Measurements from ENCODE around the gene ARHGEF26.
A peak's percentile ranks its signal among the peaks of the same experiment; 100 is the strongest.

The ARHGEF26 gene

DNA sequence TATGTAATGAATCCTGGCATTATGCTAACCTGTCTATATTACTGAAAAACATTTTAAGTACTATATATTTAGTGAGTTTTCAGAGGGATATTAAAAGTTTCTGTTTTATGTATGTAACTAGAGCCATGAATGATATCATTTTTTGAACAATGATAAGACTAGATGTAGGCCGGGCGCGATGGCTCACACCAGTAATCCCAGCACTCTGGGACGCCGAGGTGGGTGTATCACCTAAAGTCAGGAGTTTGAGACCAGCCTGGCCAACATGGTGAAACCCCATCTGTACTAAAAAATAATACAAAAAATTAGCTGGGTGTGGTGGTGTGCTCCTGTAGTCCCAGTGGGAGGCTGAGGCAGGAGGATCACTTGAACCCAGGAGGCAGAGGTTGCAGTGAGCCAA, 169.0 kb downstream of the ARHGEF26 start:
- DNase-seq (ENCODE audit: low spot score) (no peak), ATAC-seq (ENCODE audit: low read depth) (no peak)
- peaks cover 88% of the 10 kb centered on the region for H3K36me3 ChIP-seq (ENCODE audit: low read depth)
- H3K9me3 ChIP-seq (ENCODE audit: severe bottlenecking), result no peaks in the 10 kb centered on the region
- no peaks in the 10 kb centered on the region for H3K4me1 ChIP-seq (ENCODE audit: insufficient read depth, poor library complexity, severe bottlenecking)
- TF ChIP-seq, protein P1, sequence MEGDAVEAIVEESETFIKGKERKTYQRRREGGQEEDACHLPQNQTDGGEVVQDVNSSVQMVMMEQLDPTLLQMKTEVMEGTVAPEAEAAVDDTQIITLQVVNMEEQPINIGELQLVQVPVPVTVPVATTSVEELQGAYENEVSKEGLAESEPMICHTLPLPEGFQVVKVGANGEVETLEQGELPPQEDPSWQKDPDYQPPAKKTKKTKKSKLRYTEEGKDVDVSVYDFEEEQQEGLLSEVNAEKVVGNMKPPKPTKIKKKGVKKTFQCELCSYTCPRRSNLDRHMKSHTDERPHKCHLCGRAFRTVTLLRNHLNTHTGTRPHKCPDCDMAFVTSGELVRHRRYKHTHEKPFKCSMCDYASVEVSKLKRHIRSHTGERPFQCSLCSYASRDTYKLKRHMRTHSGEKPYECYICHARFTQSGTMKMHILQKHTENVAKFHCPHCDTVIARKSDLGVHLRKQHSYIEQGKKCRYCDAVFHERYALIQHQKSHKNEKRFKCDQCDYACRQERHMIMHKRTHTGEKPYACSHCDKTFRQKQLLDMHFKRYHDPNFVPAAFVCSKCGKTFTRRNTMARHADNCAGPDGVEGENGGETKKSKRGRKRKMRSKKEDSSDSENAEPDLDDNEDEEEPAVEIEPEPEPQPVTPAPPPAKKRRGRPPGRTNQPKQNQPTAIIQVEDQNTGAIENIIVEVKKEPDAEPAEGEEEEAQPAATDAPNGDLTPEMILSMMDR (IDR thresholded peaks at IDR 0.05; ENCODE audit: poor library complexity, severe bottlenecking), result no peak
- no peak overlapping the region for H3K27ac ChIP-seq (ENCODE audit: poor library complexity, severe bottlenecking)
- H3K27me3 ChIP-seq (ENCODE audit: insufficient read depth, poor library complexity, severe bottlenecking), result no peaks in the 10 kb centered on the region
- no peak overlapping the region for H3K4me3 ChIP-seq (ENCODE audit: severe bottlenecking)

DNA sequence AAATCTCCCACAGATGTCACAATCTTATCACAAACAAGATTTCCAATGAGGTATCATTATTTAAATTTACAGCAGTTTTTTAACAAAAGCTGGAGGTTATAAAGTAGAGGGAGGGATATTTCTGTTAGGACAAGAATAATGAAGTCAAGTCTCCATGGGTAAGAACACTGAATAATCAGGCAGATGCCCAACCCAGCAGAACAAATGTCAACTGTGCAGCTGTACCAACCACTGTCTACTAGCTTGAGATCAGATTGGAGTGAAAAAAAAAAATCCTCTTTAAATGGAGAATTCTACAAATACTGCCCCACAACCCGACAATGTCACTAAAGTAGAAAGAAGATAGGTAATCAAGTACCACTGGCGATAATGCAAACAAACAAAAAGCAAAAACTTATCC, 172.8 kb downstream of the ARHGEF26 start:
- no peaks in the 10 kb centered on the region for H3K4me1 ChIP-seq (ENCODE audit: insufficient read depth, poor library complexity, severe bottlenecking)
- no peak overlapping the region for H3K4me3 ChIP-seq (ENCODE audit: severe bottlenecking)
- ATAC-seq (ENCODE audit: low read depth), result no peak
- no peak for DNase-seq (ENCODE audit: low spot score)
- TF ChIP-seq, protein P1 (IDR thresholded peaks at IDR 0.05; ENCODE audit: poor library complexity, severe bottlenecking), result no peak
- H3K9me3 ChIP-seq (ENCODE audit: severe bottlenecking), result no peaks in the 10 kb centered on the region
- H3K36me3 ChIP-seq (ENCODE audit: low read depth), result peaks cover 89% of the 10 kb centered on the region
- no peaks in the 10 kb centered on the region for H3K27me3 ChIP-seq (ENCODE audit: insufficient read depth, poor library complexity, severe bottlenecking)
- H3K27ac ChIP-seq (ENCODE audit: poor library complexity, severe bottlenecking), result no peak overlapping the region

DNA sequence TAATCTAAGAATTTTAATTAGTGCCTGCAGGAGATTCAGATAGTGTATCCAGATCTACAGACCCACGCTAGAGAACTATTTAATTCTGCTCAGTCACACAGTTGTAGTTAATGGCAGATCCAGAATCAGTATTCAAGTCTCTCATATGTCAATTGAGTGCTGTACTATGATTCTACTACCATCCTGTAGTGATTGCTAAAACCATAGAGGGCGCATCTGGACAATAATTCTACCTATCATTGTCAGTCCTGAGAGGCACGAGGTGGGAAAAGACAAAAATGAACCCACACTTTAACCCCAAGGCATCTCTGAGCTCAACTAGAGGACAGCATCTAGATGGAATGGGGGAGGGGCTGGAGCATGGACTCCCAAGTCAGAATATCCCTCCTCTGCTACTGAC, 180.4 kb downstream of the ARHGEF26 start:
- ATAC-seq (ENCODE audit: low read depth), result no peak
- TF ChIP-seq, protein P1 (IDR thresholded peaks at IDR 0.05; ENCODE audit: poor library complexity, severe bottlenecking), result no peak
- Histone ChIP-seq H3K4me1 (ENCODE audit: insufficient read depth, poor library complexity, severe bottlenecking) (no peaks in the 10 kb centered on the region), H3K27ac (ENCODE audit: poor library complexity, severe bottlenecking) (no peak overlapping the region), H3K9me3 (ENCODE audit: severe bottlenecking) (no peaks in the 10 kb centered on the region), H3K4me3 (ENCODE audit: severe bottlenecking) (no peak overlapping the region), H3K27me3 (ENCODE audit: insufficient read depth, poor library complexity, severe bottlenecking) (no peaks in the 10 kb centered on the region), H3K36me3 (ENCODE audit: low read depth) (peaks cover 98% of the 10 kb centered on the region)
- DNase-seq (ENCODE audit: low spot score), result no peak

DNA sequence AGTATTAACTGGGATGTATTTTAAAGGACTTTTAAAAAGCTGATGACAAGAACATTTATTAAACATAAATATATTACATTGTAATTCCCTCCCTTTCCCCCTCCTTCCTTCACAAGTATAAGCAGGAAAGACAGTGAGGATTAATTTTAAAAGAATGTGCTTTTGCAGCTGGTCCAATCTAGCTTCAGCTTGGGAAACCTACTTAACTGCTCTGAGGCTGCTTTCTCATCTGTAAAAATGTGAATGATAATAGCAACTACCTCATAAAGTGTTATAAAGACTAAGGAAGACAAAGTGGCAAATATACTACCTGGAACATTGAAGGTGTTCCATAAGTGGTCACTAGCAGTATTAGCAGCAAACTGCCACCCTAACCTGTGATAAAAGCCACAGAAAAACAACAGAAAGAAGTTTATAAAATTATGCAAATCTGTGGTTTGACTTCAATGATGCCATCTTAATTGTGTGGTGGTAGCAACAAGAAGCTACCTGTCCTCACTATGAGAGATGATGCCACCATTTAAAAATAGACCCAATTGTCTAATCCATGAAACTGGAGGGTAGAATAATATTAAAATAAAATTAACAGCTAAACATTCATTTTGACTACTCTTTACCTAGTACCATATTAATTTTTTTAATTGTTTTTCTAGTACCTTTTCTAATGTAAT, 183.1 kb downstream of the ARHGEF26 start:
- Histone ChIP-seq H3K27me3 (ENCODE audit: insufficient read depth, poor library complexity, severe bottlenecking) (no peaks in the 10 kb centered on the region), H3K36me3 (ENCODE audit: low read depth) (peaks cover 99% of the 10 kb centered on the region), H3K4me3 (ENCODE audit: severe bottlenecking) (no peak overlapping the region), H3K27ac (ENCODE audit: poor library complexity, severe bottlenecking) (no peak overlapping the region), H3K4me1 (ENCODE audit: insufficient read depth, poor library complexity, severe bottlenecking) (no peaks in the 10 kb centered on the region), H3K9me3 (ENCODE audit: severe bottlenecking) (no peaks in the 10 kb centered on the region)
- TF ChIP-seq, protein P1 (IDR thresholded peaks at IDR 0.05; ENCODE audit: poor library complexity, severe bottlenecking), result no peak
- DNase-seq (ENCODE audit: low spot score) (no peak), ATAC-seq (ENCODE audit: low read depth) (peak; percentile 36; the same call in 1 of the 3 replicates)

DNA sequence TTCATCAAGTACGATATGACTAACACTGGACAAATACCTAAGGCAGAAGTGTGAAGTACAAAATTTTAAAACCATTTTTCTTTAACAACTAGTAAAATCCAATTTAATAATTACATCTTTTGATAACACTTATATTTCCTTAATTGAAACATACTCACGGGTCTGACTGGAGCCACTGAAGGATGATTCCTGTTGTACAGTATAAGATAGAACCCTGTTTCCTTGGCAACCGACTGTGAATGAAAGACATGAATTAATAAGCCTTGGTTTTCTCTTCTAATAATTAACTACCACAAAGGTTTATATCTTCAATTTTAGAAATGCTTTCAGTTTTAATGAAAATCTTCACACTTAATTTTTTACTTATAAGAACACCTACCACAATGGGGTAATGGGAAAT, 183.7 kb downstream of the ARHGEF26 start:
- TF ChIP-seq, protein P1 (IDR thresholded peaks at IDR 0.05; ENCODE audit: poor library complexity, severe bottlenecking), result no peak
- Histone ChIP-seq H3K4me3 (ENCODE audit: severe bottlenecking) (no peak overlapping the region), H3K4me1 (ENCODE audit: insufficient read depth, poor library complexity, severe bottlenecking) (no peaks in the 10 kb centered on the region), H3K27me3 (ENCODE audit: insufficient read depth, poor library complexity, severe bottlenecking) (no peaks in the 10 kb centered on the region), H3K9me3 (ENCODE audit: severe bottlenecking) (no peaks in the 10 kb centered on the region), H3K27ac (ENCODE audit: poor library complexity, severe bottlenecking) (no peak overlapping the region), H3K36me3 (ENCODE audit: low read depth) (peaks cover 99% of the 10 kb centered on the region)
- no peak for ATAC-seq (ENCODE audit: low read depth)
- DNase-seq (ENCODE audit: low spot score), result no peak
